SJCRH30 (cell line): ENCODE data around the gene PITPNM3. TPM values are rescaled to one million over a fixed set of nuclear protein-coding genes. Genes with fewer than 3 reads are reported as not detected.
A peak's percentile ranks its signal among the peaks of the same experiment; 100 is the strongest.
"Not testable (repeated sequence)": the region's sequence is repeated elsewhere in the genome, so short reads cannot be mapped to it uniquely, and the experiment has no call there.

ENCODE experiments used
- DNase-seq, 2 experiments: peaks; one replicate each; pipeline ENCODE4 v3.0.0-alpha.2; 2015 to 2020
- H3K27ac ChIP-seq: fragments of 250-450 bp; sonication (Bioruptor Pico); 2 replicates; pipeline ENCODE4 v1.5.1; 2020; ENCODE audit warnings: mild to moderate bottlenecking, moderate library complexity
- H3K27me3 ChIP-seq: fragments of 250-450 bp; sonication (Bioruptor Pico); 2 replicates; pipeline ENCODE4 v1.5.1; 2020; ENCODE audit warnings: mild to moderate bottlenecking, moderate library complexity
- H3K36me3 ChIP-seq: fragments of 250-450 bp; sonication (Bioruptor Pico); 2 replicates; pipeline ENCODE4 v1.5.1; 2020; ENCODE audit warnings: mild to moderate bottlenecking, moderate library complexity
- H3K4me1 ChIP-seq: fragments of 250-450 bp; sonication (Bioruptor Pico); 2 replicates; pipeline ENCODE4 v1.5.1; 2020; ENCODE audit warnings: mild to moderate bottlenecking, moderate library complexity
- H3K4me3 ChIP-seq: fragments of 250-450 bp; sonication (Bioruptor Pico); 2 replicates; pipeline ENCODE4 v1.5.1; 2020; ENCODE audit warnings: mild to moderate bottlenecking, moderate library complexity
- H3K9me3 ChIP-seq: fragments of 250-450 bp; sonication (Bioruptor Pico); replicated peaks from 2 replicates; pipeline ENCODE4 v1.5.1; 2020; ENCODE audit warnings: mild to moderate bottlenecking, moderate library complexity
- total RNA-seq: library from RNA; depleted of rRNA; stranded (reverse); fragments of >200 nt; shearing (Covaris generic); gene quantifications from 2 replicates; pipeline ENCODE4 v1.2.3, GENCODE V29; 2014

The PITPNM3 gene
- total RNA-seq, 1 experiment from 2014 or later = 39.2 TPM

- no peak overlapping the region for H3K27ac ChIP-seq
- no peaks in the 10 kb centered on the region for H3K4me1 ChIP-seq
- H3K36me3 ChIP-seq = peaks cover 33% of the 10 kb centered on the region
- no peak overlapping the region for H3K4me3 ChIP-seq
- no peaks in the 10 kb centered on the region for H3K9me3 ChIP-seq
- H3K27me3 ChIP-seq = no peaks in the 10 kb centered on the region
- no peak for DNase-seq
These were observed 31.0 kb upstream of the PITPNM3 start for GRCh38 chr17:6587310-6587709.

GRCh38 chr17:6583411-6583810 is 27.1 kb upstream of the PITPNM3 start:
- Histone ChIP-seq H3K4me1 (no peaks in the 10 kb centered on the region), H3K4me3 (no peak overlapping the region), H3K27me3 (no peaks in the 10 kb centered on the region), H3K27ac (no peak overlapping the region), H3K36me3 (peaks cover 27% of the 10 kb centered on the region), H3K9me3 (no peaks in the 10 kb centered on the region)
- DNase-seq = no peak

GRCh38 chr17:6580625-6581024 is 24.3 kb upstream of the PITPNM3 start:
- DNase-seq = peak; percentile 58 to 70
- H3K4me1 ChIP-seq = no peaks in the 10 kb centered on the region

GRCh38 chr17:6578491-6578890 is 22.1 kb upstream of the PITPNM3 start:
- Histone ChIP-seq H3K36me3 (no peaks in the 10 kb centered on the region), H3K27ac (no peak overlapping the region), H3K27me3 (no peaks in the 10 kb centered on the region), H3K4me1 (peaks cover 8% of the 10 kb centered on the region), H3K4me3 (no peak overlapping the region), H3K9me3 (no peaks in the 10 kb centered on the region)
- DNase-seq = no peak

More at GRCh38 chr17:6580625-6581024, 24.3 kb upstream of the PITPNM3 start:
- Histone ChIP-seq H3K9me3 (no peaks in the 10 kb centered on the region), H3K36me3 (peaks cover 12% of the 10 kb centered on the region), H3K27ac (no peak overlapping the region), H3K27me3 (no peaks in the 10 kb centered on the region), H3K4me3 (no peak overlapping the region)

GRCh38 chr17:6577686-6578263 is 21.4 kb upstream of the PITPNM3 start:
- no peaks in the 10 kb centered on the region for H3K36me3 ChIP-seq
- H3K27ac ChIP-seq = no peak overlapping the region
- no peaks in the 10 kb centered on the region for H3K9me3 ChIP-seq
- no peak overlapping the region for H3K4me3 ChIP-seq
- no peak for DNase-seq
- peaks cover 8% of the 10 kb centered on the region for H3K4me1 ChIP-seq
- no peaks in the 10 kb centered on the region for H3K27me3 ChIP-seq

GRCh38 chr17:6576038-6576785 is 19.9 kb upstream of the PITPNM3 start:
- Histone ChIP-seq H3K27ac (no peak overlapping the region), H3K9me3 (no peaks in the 10 kb centered on the region), H3K36me3 (no peaks in the 10 kb centered on the region), H3K4me3 (no peak overlapping the region), H3K27me3 (no peaks in the 10 kb centered on the region), H3K4me1 (peaks cover 8% of the 10 kb centered on the region)
- no peak for DNase-seq

- H3K9me3 ChIP-seq = no peaks in the 10 kb centered on the region
- no peak for DNase-seq
- no peaks in the 10 kb centered on the region for H3K27me3 ChIP-seq
- peaks cover 8% of the 10 kb centered on the region for H3K4me1 ChIP-seq
- H3K4me3 ChIP-seq = no peak overlapping the region
- no peaks in the 10 kb centered on the region for H3K36me3 ChIP-seq
- H3K27ac ChIP-seq = peak overlapping the region; percentile 19; the same call in 1 of the 2 replicates
These were observed 19.2 kb upstream of the PITPNM3 start for GRCh38 chr17:6575596-6575988.

- Histone ChIP-seq H3K9me3 (no peaks in the 10 kb centered on the region), H3K27me3 (no peaks in the 10 kb centered on the region), H3K4me3 (no peak overlapping the region), H3K4me1 (peaks cover 8% of the 10 kb centered on the region), H3K27ac (peak overlapping the region; percentile 19; the same call in 1 of the 2 replicates), H3K36me3 (no peaks in the 10 kb centered on the region)
- peak in 1 of 2 experiments; percentile 38 for DNase-seq
These were observed 18.6 kb upstream of the PITPNM3 start for GRCh38 chr17:6574687-6575595.

- H3K27me3 ChIP-seq = no peaks in the 10 kb centered on the region
- no peaks in the 10 kb centered on the region for H3K36me3 ChIP-seq
- H3K4me3 ChIP-seq = no peak overlapping the region
- H3K4me1 ChIP-seq = peaks cover 8% of the 10 kb centered on the region
- no peak for DNase-seq
- no peak overlapping the region for H3K27ac ChIP-seq
- H3K9me3 ChIP-seq = no peaks in the 10 kb centered on the region
These were observed 17.8 kb upstream of the PITPNM3 start for GRCh38 chr17:6573982-6574686.

GRCh38 chr17:6573495-6573894 is 17.1 kb upstream of the PITPNM3 start:
- not testable (repeated sequence) for H3K36me3 ChIP-seq, H3K27ac ChIP-seq, H3K4me1 ChIP-seq, H3K27me3 ChIP-seq, H3K9me3 ChIP-seq, H3K4me3 ChIP-seq, DNase-seq

GRCh38 chr17:6572972-6573370 is 16.6 kb upstream of the PITPNM3 start:
- Histone ChIP-seq H3K4me3 (no peak overlapping the region), H3K9me3 (no peaks in the 10 kb centered on the region), H3K27ac (no peak overlapping the region), H3K36me3 (no peaks in the 10 kb centered on the region), H3K4me1 (peaks cover 8% of the 10 kb centered on the region), H3K27me3 (no peaks in the 10 kb centered on the region)
- DNase-seq = no peak

- H3K27me3 ChIP-seq = no peaks in the 10 kb centered on the region
- no peaks in the 10 kb centered on the region for H3K36me3 ChIP-seq
- no peaks in the 10 kb centered on the region for H3K9me3 ChIP-seq
- DNase-seq = no peak
- no peak overlapping the region for H3K27ac ChIP-seq
- H3K4me1 ChIP-seq = peaks cover 8% of the 10 kb centered on the region
- no peak overlapping the region for H3K4me3 ChIP-seq
These were observed 15.1 kb upstream of the PITPNM3 start for GRCh38 chr17:6571452-6571781.

GRCh38 chr17:6570731-6571451 is 14.5 kb upstream of the PITPNM3 start:
- H3K27ac ChIP-seq = no peak overlapping the region
- H3K36me3 ChIP-seq = no peaks in the 10 kb centered on the region
- no peak overlapping the region for H3K4me3 ChIP-seq
- H3K4me1 ChIP-seq = peaks cover 8% of the 10 kb centered on the region
- DNase-seq = no peak
- H3K27me3 ChIP-seq = no peaks in the 10 kb centered on the region
- H3K9me3 ChIP-seq = no peaks in the 10 kb centered on the region
